Psoas muscle (tissue), 8 donors: Measurements from ENCODE around the gene KCTD16. TPM values are rescaled to one million over a fixed set of nuclear protein-coding genes. Genes with fewer than 3 reads are reported as not detected.

Experiments used
- ATAC-seq, 4 donors: fragments of 200-7000 bp; cut with Tn5 transposase; one replicate each; pipeline ENCODE4 v1.9.1; 2020; ENCODE audit warnings: moderate library complexity in 3 of 4, mild to moderate bottlenecking in 2 of 4
- DNase-seq, 2 donors: peaks; one replicate each; pipeline ENCODE4 v3.0.0-alpha.2; 2020
- H3K27ac ChIP-seq: fragments of 200-600 bp; one replicate; pipeline ENCODE4 v1.8.0; 2022
- H3K27me3 ChIP-seq, 3 donors: fragments of 200-600 bp in 1 of 3; one replicate each; pipeline versions ENCODE4 v1.6.1 to v1.8.0; 2013 to 2022; ENCODE audit warnings: low read length in 2 of 3, mild to moderate bottlenecking in 2 of 3, moderate library complexity in 1 of 3; ENCODE audit not compliant: insufficient read depth in 3 of 3
- H3K36me3 ChIP-seq, 2 donors: fragments of 200-600 bp in 1 of 2; one replicate each; pipeline versions ENCODE4 v1.6.1 to v1.8.0; 2013 to 2022; ENCODE audit warnings: low read depth in 1 of 2, mild to moderate bottlenecking in 1 of 2, moderate library complexity in 1 of 2; ENCODE audit not compliant: insufficient read depth in 1 of 2
- H3K4me1 ChIP-seq: fragments of 200-600 bp; one replicate; pipeline ENCODE4 v1.8.0; 2022
- H3K4me3 ChIP-seq: fragments of 200-600 bp; one replicate; pipeline ENCODE4 v1.8.0; 2022; ENCODE audit warnings: mild to moderate bottlenecking
- H3K9me3 ChIP-seq: fragments of 200-600 bp; one replicate; pipeline ENCODE4 v1.8.0; 2022
- CTCF ChIP-seq: fragments of 200-600 bp; IDR thresholded peaks from one replicate; pipeline ENCODE4 v1.8.0; 2022; ENCODE audit warnings: antibody characterized with exemption
- WGBS, 3 donors: extraction: QIAGEN DNeasy Blood & Tissue Kit; methylation state at CpG; one replicate each; pipeline versions ENCODE4 v1.1.6 to v1.1.7; 2013; 5-methylcytosine and 5-hydroxymethylcytosine counted together
- intact Hi-C, 2 donors: fragments of 100-400 bp; cut with DNase I; formaldehyde crosslinking; loops; one replicate each; pipeline versions ENCODE4 v1.11.0 to v1.14.2; 2022
- polyA plus RNA-seq, 3 donors: library from polyadenylated mRNA; stranded (reverse); fragments of 200-250 nt; gene quantifications; one replicate each; pipeline ENCODE4 v1.2.3, GENCODE V29; 2013
- total RNA-seq, 4 donors: library from RNA; stranded (reverse); fragmentation: NEBNext Ultra II Directional in 2 of 4; extraction: Animal tissue kit (Norgen Biotek cat#: 25700) in 2 of 4; gene quantifications; one replicate each; pipeline versions ENCODE4 v1.2.1 to v1.2.4, GENCODE V29; 2021 to 2023
- donor health status: healthy with polysubstance abuse.
- donor health status: DM: no; HTN: no; CAD: no; lungs with moderate emphysema.
- donor health status: Bipolar disorder and iron deficiency.
- donor health status: healthy.
- donor health status: DM: yes; HTN: yes; CAD: no.
- donor health status: DM: no; HTN: no; CAD: no.
- donor health status: DM: no; HTN: no; CAD: no.
- donor health status: DM: yes; HTN: yes; CAD: no.

Gene KCTD16
- total and polyA plus RNA-seq, 7 donors: 0.01 to 0.04 (median 0.01) TPM; not detected in 4

- H3K9me3 ChIP-seq: no peaks in the 10 kb centered on the region
- peaks cover 0 to 23% (median 3%) of the 10 kb centered on the region in 3 donors for H3K27me3 ChIP-seq
- TF ChIP-seq CTCF: no peak
- ATAC-seq (no peak), DNase-seq (no peak)
- H3K4me3 ChIP-seq: no peak overlapping the region
- H3K27ac ChIP-seq: no peak overlapping the region
- intact Hi-C loops: loop anchor here (10.0 kb wide), 3 partner anchors 185 to 1835 kb away; no protein-coding TSS in a partner anchor
- 54 to 59% (median 57%) methylated on average over 4 of the region's 4 CpGs for WGBS, 3 donors
- peaks cover 5% of the 10 kb centered on the region for H3K4me1 ChIP-seq
- no peaks in the 10 kb centered on the region for H3K36me3 ChIP-seq
Observed at GRCh38 chr5:144209361-144209760, 38.7 kb downstream of the KCTD16 start.

DNA sequence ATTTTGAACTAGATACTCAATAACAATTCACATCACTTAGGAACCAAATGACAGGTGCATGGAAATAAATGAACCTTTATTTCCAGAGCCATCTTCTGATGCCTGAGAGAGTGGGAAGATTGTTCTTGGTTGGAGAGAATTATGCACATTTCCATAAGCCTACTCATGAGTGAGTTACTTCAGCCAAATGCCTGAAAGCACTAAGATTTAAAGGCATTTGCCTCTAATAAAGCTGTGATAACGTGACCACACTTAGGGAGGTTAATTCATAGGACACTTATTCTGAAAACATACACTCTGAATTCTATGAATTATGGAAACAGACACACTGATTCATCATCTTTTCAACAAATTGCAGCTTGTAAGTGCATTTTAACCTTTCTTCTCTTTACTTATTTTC lies 40.0 kb downstream of the KCTD16 start:
- no peaks in the 10 kb centered on the region for H3K9me3 ChIP-seq
- intact Hi-C loops: no loop called here

DNA sequence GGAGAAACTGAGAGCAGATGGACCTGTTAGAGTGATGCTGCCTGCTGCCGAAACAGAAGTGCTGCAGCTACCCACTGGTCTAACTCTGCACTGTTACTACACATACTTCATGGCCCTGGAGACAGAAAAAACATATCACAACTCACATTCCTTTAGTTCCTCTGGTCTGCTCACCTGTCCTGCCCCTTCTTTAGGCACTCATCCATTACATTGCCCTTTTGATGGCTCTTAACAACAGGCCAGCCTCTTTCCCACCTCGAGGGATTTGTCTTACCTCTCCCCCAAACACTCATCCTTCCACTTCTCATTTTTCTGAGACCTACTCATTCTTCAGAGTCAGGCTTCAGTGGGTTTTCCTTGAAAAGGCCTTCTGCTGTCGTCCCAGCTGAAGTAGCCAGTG lies 49.2 kb downstream of the KCTD16 start:
- intact Hi-C loops: no loop called here
- ATAC-seq (no peak), DNase-seq (no peak)
- no peak for TF ChIP-seq CTCF
- H3K4me1 ChIP-seq: no peaks in the 10 kb centered on the region
- H3K9me3 ChIP-seq: no peaks in the 10 kb centered on the region
- no peak overlapping the region for H3K27ac ChIP-seq
- no peaks in the 10 kb centered on the region for H3K36me3 ChIP-seq
- no peak overlapping the region for H3K4me3 ChIP-seq
- H3K27me3 ChIP-seq: peaks cover 0 to 2% (median 0%) of the 10 kb centered on the region in 3 donors
- 55 to 70% (median 61%) methylated on average over 3 of the region's 3 CpGs for WGBS, 3 donors

More for the DNA sequence above, 40.0 kb downstream of the KCTD16 start:
- Histone ChIP-seq H3K27me3 (peaks cover 0 to 14% (median 5%) of the 10 kb centered on the region in 3 donors), H3K36me3 (no peaks in the 10 kb centered on the region), H3K27ac (no peak overlapping the region), H3K4me1 (no peaks in the 10 kb centered on the region), H3K4me3 (no peak overlapping the region)
- ATAC-seq (no peak), DNase-seq (no peak)
- TF ChIP-seq CTCF: no peak
- 35 to 46% (median 41%) methylated on average over 1 of the region's 1 CpG for WGBS, 3 donors

- no peaks in the 10 kb centered on the region for H3K36me3 ChIP-seq
- intact Hi-C loops: no loop called here
- DNase-seq (no peak), ATAC-seq (no peak)
- H3K27ac ChIP-seq: no peak overlapping the region
- no peaks in the 10 kb centered on the region for H3K9me3 ChIP-seq
- no peaks in the 10 kb centered on the region for H3K4me1 ChIP-seq
- no peaks in the 10 kb centered on the region for H3K27me3 ChIP-seq
- H3K4me3 ChIP-seq: no peak overlapping the region
- 59 to 68% (median 64%) methylated on average over 2 of the region's 2 CpGs for WGBS, 3 donors
- no peak for TF ChIP-seq CTCF
Observed at GRCh38 chr5:144227363-144227999, 56.8 kb downstream of the KCTD16 start.

DNA sequence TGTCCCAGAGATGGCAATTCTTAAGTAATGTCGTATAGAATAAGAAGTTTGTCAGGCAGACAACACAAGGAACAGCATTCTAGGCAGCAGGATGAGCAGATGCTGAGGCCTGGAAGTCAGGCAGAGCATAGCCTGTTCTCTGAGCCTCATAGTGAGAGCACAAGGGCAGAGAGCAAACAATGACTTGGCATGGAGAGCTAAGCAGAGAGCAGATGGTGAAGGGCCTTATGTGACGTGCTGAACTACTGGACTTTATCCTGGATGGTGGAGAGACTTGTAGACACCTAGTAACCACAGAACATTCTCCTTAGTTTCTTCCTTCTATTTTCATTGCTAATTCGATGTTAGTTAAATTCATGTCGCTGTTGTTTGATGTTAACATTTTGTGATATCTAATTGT lies 60.1 kb downstream of the KCTD16 start:
- Histone ChIP-seq H3K27me3 (no peaks in the 10 kb centered on the region), H3K4me1 (no peaks in the 10 kb centered on the region), H3K36me3 (no peaks in the 10 kb centered on the region), H3K9me3 (no peaks in the 10 kb centered on the region), H3K27ac (no peak overlapping the region), H3K4me3 (no peak overlapping the region)
- intact Hi-C loops: no loop called here
- TF ChIP-seq CTCF: no peak
- no peak for ATAC-seq
- 77 to 82% (median 81%) methylated on average over 4 of the region's 4 CpGs for WGBS, 3 donors
- DNase-seq: no peak
